K562 (cell line): Measurements from ENCODE around the gene EGFL6. TPM values are rescaled to one million over a fixed set of nuclear protein-coding genes. Genes with fewer than 3 reads are reported as not detected.

Experiments used
- ARID3B ChIP-seq: fragments of 250-450 bp; sonication (Bioruptor Pico); IDR thresholded peaks from 2 replicates; pipeline ENCODE4 v1.4.0; 2020; ENCODE audit warnings: borderline replicate concordance
- BCLAF1 ChIP-seq, 2 experiments: fragments of 450-650 bp in 1 of 2; IDR thresholded peaks; 2 replicates each; pipeline ENCODE4 v1.6.1; 2011 to 2017; ENCODE audit warnings: low read depth in 2 of 2, antibody characterized with exemption in 1 of 2, borderline replicate concordance in 1 of 2, low read length in 1 of 2, mild to moderate bottlenecking in 1 of 2, mixed read lengths in 1 of 2; ENCODE audit not compliant: control insufficient read depth in 1 of 2
- CTCFL ChIP-seq: IDR thresholded peaks from 2 replicates; pipeline ENCODE4 v1.6.1; 2011; ENCODE audit warnings: borderline replicate concordance, low read depth, mild to moderate bottlenecking, moderate library complexity, low read length; ENCODE audit not compliant: insufficient read depth, poor library complexity, severe bottlenecking
- KDM2B ChIP-seq: fragments of 250-450 bp; sonication (Bioruptor Pico); IDR thresholded peaks from 2 replicates; pipeline ENCODE4 v1.8.0; 2021; ENCODE audit warnings: mild to moderate bottlenecking, moderate library complexity
- NCOA4 ChIP-seq: fragments of 450-650 bp; IDR thresholded peaks from 2 replicates; pipeline ENCODE4 v1.6.1; 2018; ENCODE audit warnings: mild to moderate bottlenecking; ENCODE audit not compliant: partially characterized antibody
- TCF7L2 ChIP-seq: fragments of 150-350 bp; IDR thresholded peaks from 2 replicates; pipeline ENCODE4 v1.6.1; 2016; ENCODE audit warnings: low read depth, mild to moderate bottlenecking, low read length, moderate library complexity
- TCFL5 ChIP-seq: fragments of 250-450 bp; sonication (Bioruptor Pico); conservative IDR thresholded peaks from 2 replicates; pipeline ENCODE4 v1.6.1; 2021; ENCODE audit warnings: mild to moderate bottlenecking, moderate library complexity, matching md5 sums
- ZNF436 ChIP-seq: fragments of 250-450, 450-650 bp; sonication (Bioruptor Pico); formaldehyde crosslinking; IDR thresholded peaks from 2 replicates; pipeline ENCODE4 v1.7.0; 2020; ENCODE audit warnings: mild to moderate bottlenecking
- polyA plus RNA-seq, 8 experiments: library from polyadenylated mRNA; depleted of rRNA in 4 of 8; stranded (reverse) in 5 of 8; unstranded in 3 of 8; fragments of >200 nt; fragmentation: Nextera tagmentation in 2 of 8; fragmentation: Illumina TruSeq in 1 of 8; extraction: Ambion mirVana in 2 of 8; extraction: Trizol in 1 of 8; gene quantifications; 2 replicates each; pipeline versions ENCODE4 v1.2.1 to v1.2.3, GENCODE V29; 2011 to 2014; ENCODE audit warnings: inconsistent platforms in 1 of 8, missing spikeins in 1 of 8
- total RNA-seq, 7 experiments: library from RNA; depleted of rRNA in 6 of 7; stranded (reverse); fragments of >200 nt in 6 of 7; fragmentation: Illumina TruSeq in 2 of 7; extraction: Trizol in 2 of 7; gene quantifications; 2 replicates each; pipeline versions ENCODE4 v1.2.1 to v1.2.3, GENCODE V29; 2011 to 2021; ENCODE audit warnings: low replicate concordance in 1 of 7

The EGFL6 gene
- total and polyA plus RNA-seq, 9 of the 15 experiments (the other 6 are each of a cell fraction or from before 2014, with no cell fraction given) = 0.01 TPM; not detected in 8

GRCh38 chrX:13574600-13574999 is 5.2 kb downstream of the EGFL6 start (continued):
- TF ChIP-seq BCLAF1 (IDR thresholded peaks at IDR 0.05; ENCODE audit: borderline replicate concordance in 1 of 2, control insufficient read depth in 1 of 2, low read depth in 2 of 2, low read length in 1 of 2) = no peak
- no peak for TF ChIP-seq ARID3B (CRISPR knock-in tag)
- no peak for TF ChIP-seq TCF7L2
- no peak for TF ChIP-seq CTCFL
- no peak for TF ChIP-seq TCFL5 (CRISPR knock-in tag)
- TF ChIP-seq KDM2B = no peak
- no peak for TF ChIP-seq ZNF436 (CRISPR knock-in tag)
- TF ChIP-seq NCOA4 = no peak
